WTC11 (cell line): ENCODE measurements around the gene LYST. TPM values are rescaled to one million over a fixed set of nuclear protein-coding genes. Genes with fewer than 3 reads are reported as not detected.

Source experiments
- ATAC-seq: fragments of 200-7000 bp; cut with Tn5 transposase; 2 replicates; pipeline ENCODE4 v1.10.0; 2021; ENCODE audit warnings: mild to moderate bottlenecking, moderate library complexity
- CTCF ChIA-PET: fragments of 300-600 bp; sonication (Branson Sonifier 250); formaldehyde crosslinking; loops from one replicate; lab custom pipeline; 2021; ENCODE audit warnings: antibody characterized with exemption; lab: Charles Lee
- POLR2A ChIA-PET: fragments of 350-600 bp; sonication (Branson Sonifier 250); formaldehyde crosslinking; loops from one replicate; lab custom pipeline; 2021; ENCODE audit warnings: antibody characterized with exemption; lab: Charles Lee
- DNase-seq: peaks from one replicate; pipeline ENCODE4 v3.0.0; 2021; ENCODE audit warnings: low spot score
- H3K27ac Mint-ChIP-seq: 2 replicates; pipeline ENCODE4 v1.8.0; 2021; ENCODE audit warnings: mixed read lengths
- H3K27me3 Mint-ChIP-seq: 2 replicates; pipeline ENCODE4 v1.8.0; 2021; ENCODE audit warnings: low read depth, mild to moderate bottlenecking, moderate library complexity, mixed read lengths
- H3K36me3 Mint-ChIP-seq: 2 replicates; pipeline ENCODE4 v1.8.0; 2021; ENCODE audit warnings: mixed read lengths
- H3K4me1 Mint-ChIP-seq: 2 replicates; pipeline ENCODE4 v1.8.0; 2022; ENCODE audit warnings: mixed read lengths
- H3K4me3 Mint-ChIP-seq: 2 replicates; pipeline ENCODE4 v1.8.0; 2021; ENCODE audit warnings: mild to moderate bottlenecking, moderate library complexity, mixed read lengths
- H3K9me3 Mint-ChIP-seq: 2 replicates; pipeline ENCODE4 v1.8.0; 2021; ENCODE audit warnings: mixed read lengths
- CBFB ChIP-seq: sonication (generic); formaldehyde crosslinking; IDR thresholded peaks from 2 replicates; pipeline ENCODE4 v1.8.1; 2022; ENCODE audit warnings: mild to moderate bottlenecking, low read depth, missing genetic modification reagents
- CDX4 ChIP-seq: fragments of 250-450 bp; sonication (Bioruptor Pico); IDR thresholded peaks from 2 replicates; pipeline ENCODE4 v1.9.0; 2021; ENCODE audit warnings: moderate library complexity, mild to moderate bottlenecking, inconsistent platforms, borderline replicate concordance
- CREM ChIP-seq: sonication (generic); formaldehyde crosslinking; IDR thresholded peaks from 2 replicates; pipeline ENCODE4 v1.8.1; 2022; ENCODE audit warnings: mild to moderate bottlenecking, missing genetic modification reagents, moderate library complexity
- ESRRA ChIP-seq: sonication (generic); formaldehyde crosslinking; IDR thresholded peaks from 2 replicates; pipeline ENCODE4 v1.8.1; 2022; ENCODE audit warnings: mild to moderate bottlenecking, missing genetic modification reagents, borderline replicate concordance
- ETV6 ChIP-seq: sonication (generic); formaldehyde crosslinking; IDR thresholded peaks from 2 replicates; pipeline ENCODE4 v1.8.1; 2022; ENCODE audit warnings: mild to moderate bottlenecking, missing genetic modification reagents
- FOXJ3 ChIP-seq: sonication (generic); formaldehyde crosslinking; IDR thresholded peaks from 2 replicates; pipeline ENCODE4 v1.9.0; 2021; ENCODE audit warnings: missing genetic modification reagents, mild to moderate bottlenecking, borderline replicate concordance
- FOXP1 ChIP-seq: sonication (generic); formaldehyde crosslinking; IDR thresholded peaks from 2 replicates; pipeline ENCODE4 v1.8.0; 2022; ENCODE audit warnings: missing genetic modification reagents, mild to moderate bottlenecking, moderate library complexity, borderline replicate concordance
- FOXP4 ChIP-seq: sonication (generic); formaldehyde crosslinking; IDR thresholded peaks from 2 replicates; pipeline ENCODE4 v1.8.0; 2022; ENCODE audit warnings: mild to moderate bottlenecking, missing genetic modification reagents
- GABPB1 ChIP-seq: sonication (generic); formaldehyde crosslinking; IDR thresholded peaks from 2 replicates; pipeline ENCODE4 v1.8.1; 2023; ENCODE audit warnings: mild to moderate bottlenecking, missing genetic modification reagents
- HMGXB4 ChIP-seq: sonication (generic); formaldehyde crosslinking; IDR thresholded peaks from 2 replicates; pipeline ENCODE4 v1.8.1; 2023; ENCODE audit warnings: mild to moderate bottlenecking, moderate library complexity, missing genetic modification reagents
- NFE2L1 ChIP-seq: sonication (generic); formaldehyde crosslinking; IDR thresholded peaks from 2 replicates; pipeline ENCODE4 v1.8.1; 2023; ENCODE audit warnings: missing genetic modification reagents
- NR1H2 ChIP-seq: sonication (generic); formaldehyde crosslinking; IDR thresholded peaks from 2 replicates; pipeline ENCODE4 v1.9.0; 2021; ENCODE audit warnings: mild to moderate bottlenecking, moderate library complexity, missing genetic modification reagents
- PREB ChIP-seq: sonication (generic); formaldehyde crosslinking; IDR thresholded peaks from 2 replicates; pipeline ENCODE4 v1.8.1; 2022; ENCODE audit warnings: mild to moderate bottlenecking, missing genetic modification reagents, moderate library complexity, borderline replicate concordance
- SOX15 ChIP-seq: fragments of 250-450 bp; sonication (Bioruptor Pico); IDR thresholded peaks from 2 replicates; pipeline ENCODE4 v1.9.0; 2021; ENCODE audit warnings: mild to moderate bottlenecking
- TCF7 ChIP-seq: sonication (generic); formaldehyde crosslinking; IDR thresholded peaks from 2 replicates; pipeline ENCODE4 v1.8.0; 2022; ENCODE audit warnings: mild to moderate bottlenecking, low read depth, missing genetic modification reagents, moderate library complexity
- USF1 ChIP-seq: sonication (generic); formaldehyde crosslinking; IDR thresholded peaks from 2 replicates; pipeline ENCODE4 v1.8.0; 2022; ENCODE audit warnings: mild to moderate bottlenecking, missing genetic modification reagents
- ZMAT4 ChIP-seq: fragments of 250-450 bp; sonication (Bioruptor Pico); IDR thresholded peaks from 2 replicates; pipeline ENCODE4 v1.9.0; 2021; ENCODE audit warnings: mild to moderate bottlenecking
- ZNF263 ChIP-seq: sonication (generic); formaldehyde crosslinking; IDR thresholded peaks from 2 replicates; pipeline ENCODE4 v1.8.1; 2022; ENCODE audit warnings: low read depth, mild to moderate bottlenecking, moderate library complexity, missing genetic modification reagents
- total RNA-seq: library from RNA; stranded (reverse); gene quantifications from 3 replicates; pipeline ENCODE4 v1.2.3, GENCODE V29; 2021
- TF ChIP-seq, protein P1 (sequence below): sonication (generic); formaldehyde crosslinking; IDR thresholded peaks from 2 replicates; pipeline ENCODE4 v1.8.0; 2022; ENCODE audit warnings: missing genetic modification reagents

The LYST gene
- total RNA-seq, 1 experiment from 2014 or later: 0.59 TPM

- Mint-ChIP-seq H3K4me3 (no peak overlapping the region), H3K27me3 (no peaks in the 10 kb centered on the region), H3K4me1 (0 out of 2 replicates have a peak, but pooled peaks cover 4% of the 10 kb centered on the region), H3K9me3 (no peaks in the 10 kb centered on the region), H3K36me3 (no peaks in the 10 kb centered on the region), H3K27ac (no peak overlapping the region)
- ChIA-PET POLR2A (no interaction called here), CTCF (no interaction called here)
- TF ChIP-seq FOXP1 (CRISPR knock-in tag): no peak
- no peak for TF ChIP-seq ESRRA
- TF ChIP-seq GABPB1 (CRISPR knock-in tag): 0 out of 2 replicates have a peak, but pooled peaks have one; percentile 8
- no peak for DNase-seq
- no peak for ATAC-seq
Observed at GRCh38 chr1:235826102-235826854, 40.4 kb downstream of the LYST start.

GRCh38 chr1:235825229-235825628 lies 41.5 kb downstream of the LYST start:
- 0 out of 2 replicates have a peak, but pooled peaks cover 4% of the 10 kb centered on the region for H3K4me1 Mint-ChIP-seq
- TF ChIP-seq HMGXB4 (CRISPR knock-in tag): no peak
- TF ChIP-seq TCF7 (CRISPR knock-in tag): no peak
- no peak for TF ChIP-seq PREB (CRISPR knock-in tag)
- TF ChIP-seq, protein P1, sequence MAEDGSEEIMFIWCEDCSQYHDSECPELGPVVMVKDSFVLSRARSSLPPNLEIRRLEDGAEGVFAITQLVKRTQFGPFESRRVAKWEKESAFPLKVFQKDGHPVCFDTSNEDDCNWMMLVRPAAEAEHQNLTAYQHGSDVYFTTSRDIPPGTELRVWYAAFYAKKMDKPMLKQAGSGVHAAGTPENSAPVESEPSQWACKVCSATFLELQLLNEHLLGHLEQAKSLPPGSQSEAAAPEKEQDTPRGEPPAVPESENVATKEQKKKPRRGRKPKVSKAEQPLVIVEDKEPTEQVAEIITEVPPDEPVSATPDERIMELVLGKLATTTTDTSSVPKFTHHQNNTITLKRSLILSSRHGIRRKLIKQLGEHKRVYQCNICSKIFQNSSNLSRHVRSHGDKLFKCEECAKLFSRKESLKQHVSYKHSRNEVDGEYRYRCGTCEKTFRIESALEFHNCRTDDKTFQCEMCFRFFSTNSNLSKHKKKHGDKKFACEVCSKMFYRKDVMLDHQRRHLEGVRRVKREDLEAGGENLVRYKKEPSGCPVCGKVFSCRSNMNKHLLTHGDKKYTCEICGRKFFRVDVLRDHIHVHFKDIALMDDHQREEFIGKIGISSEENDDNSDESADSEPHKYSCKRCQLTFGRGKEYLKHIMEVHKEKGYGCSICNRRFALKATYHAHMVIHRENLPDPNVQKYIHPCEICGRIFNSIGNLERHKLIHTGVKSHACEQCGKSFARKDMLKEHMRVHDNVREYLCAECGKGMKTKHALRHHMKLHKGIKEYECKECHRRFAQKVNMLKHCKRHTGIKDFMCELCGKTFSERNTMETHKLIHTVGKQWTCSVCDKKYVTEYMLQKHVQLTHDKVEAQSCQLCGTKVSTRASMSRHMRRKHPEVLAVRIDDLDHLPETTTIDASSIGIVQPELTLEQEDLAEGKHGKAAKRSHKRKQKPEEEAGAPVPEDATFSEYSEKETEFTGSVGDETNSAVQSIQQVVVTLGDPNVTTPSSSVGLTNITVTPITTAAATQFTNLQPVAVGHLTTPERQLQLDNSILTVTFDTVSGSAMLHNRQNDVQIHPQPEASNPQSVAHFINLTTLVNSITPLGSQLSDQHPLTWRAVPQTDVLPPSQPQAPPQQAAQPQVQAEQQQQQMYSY (CRISPR knock-in tag): no peak
- TF ChIP-seq FOXP4: no peak
- TF ChIP-seq CDX4: no peak
- TF ChIP-seq ETV6 (CRISPR knock-in tag): no peak
- CTCF ChIA-PET: no interaction called here

GRCh38 chr1:235823684-235824083 lies 43.0 kb downstream of the LYST start:
- DNase-seq (no peak), ATAC-seq (no peak)
- ChIA-PET CTCF (no interaction called here), POLR2A (no interaction called here)
- Mint-ChIP-seq H3K27ac (no peak overlapping the region), H3K4me1 (0 out of 2 replicates have a peak, but pooled peaks cover 4% of the 10 kb centered on the region), H3K36me3 (no peaks in the 10 kb centered on the region), H3K4me3 (no peak overlapping the region), H3K27me3 (no peaks in the 10 kb centered on the region), H3K9me3 (no peaks in the 10 kb centered on the region)
- no peak for TF ChIP-seq ZNF263 (CRISPR knock-in tag)
- no peak for TF ChIP-seq ZMAT4
- TF ChIP-seq USF1: no peak
- no peak for TF ChIP-seq CBFB
- no peak for TF ChIP-seq SOX15 (CRISPR knock-in tag)
- no peak for TF ChIP-seq CREM
- TF ChIP-seq NFE2L1 (CRISPR knock-in tag): no peak
- no peak for TF ChIP-seq NR1H2
- no peak for TF ChIP-seq FOXJ3 (CRISPR knock-in tag)

More at GRCh38 chr1:235825229-235825628, 41.5 kb downstream of the LYST start:
- no peaks in the 10 kb centered on the region for H3K36me3 Mint-ChIP-seq
- no peak overlapping the region for H3K27ac Mint-ChIP-seq
- H3K4me3 Mint-ChIP-seq: no peak overlapping the region
- ATAC-seq: no peak
- H3K9me3 Mint-ChIP-seq: no peaks in the 10 kb centered on the region
- no peaks in the 10 kb centered on the region for H3K27me3 Mint-ChIP-seq
- POLR2A ChIA-PET: no interaction called here
- no peak for DNase-seq
